Measurements from ENCODE around the gene ZRSR2.

The ZRSR2 gene

GRCh38 chrX:15856636-15857035 lies 66.4 kb downstream of the ZRSR2 start:
- H3K4me3 ChIP-seq (ENCODE audit: low read depth, low read length) = no peak overlapping the region
- DNase-seq (ENCODE audit: low read depth) = no peak

GRCh38 chrX:15858051-15858450 lies 67.8 kb downstream of the ZRSR2 start:
- no peak overlapping the region for H3K4me3 ChIP-seq (ENCODE audit: low read depth, low read length)
- DNase-seq (ENCODE audit: low read depth) = no peak
- no peak for TF ChIP-seq CTCF (IDR thresholded peaks at IDR 0.05; ENCODE audit: control insufficient read depth, extremely low read depth, insufficient read depth)

More at GRCh38 chrX:15856636-15857035, 66.4 kb downstream of the ZRSR2 start:
- TF ChIP-seq CTCF (IDR thresholded peaks at IDR 0.05; ENCODE audit: control insufficient read depth, extremely low read depth, insufficient read depth) = no peak

GRCh38 chrX:15860921-15861320 lies 70.6 kb downstream of the ZRSR2 start:
- no peak for TF ChIP-seq CTCF (IDR thresholded peaks at IDR 0.05; ENCODE audit: control insufficient read depth, extremely low read depth, insufficient read depth)
- DNase-seq (ENCODE audit: low read depth) = no peak
- no peak overlapping the region for H3K4me3 ChIP-seq (ENCODE audit: low read depth, low read length)

- H3K4me3 ChIP-seq (ENCODE audit: low read depth, low read length) = no peak overlapping the region
- TF ChIP-seq CTCF (IDR thresholded peaks at IDR 0.05; ENCODE audit: control insufficient read depth, extremely low read depth, insufficient read depth) = no peak
- DNase-seq (ENCODE audit: low read depth) = no peak
Observed at GRCh38 chrX:15864023-15864422, 73.7 kb downstream of the ZRSR2 start.

GRCh38 chrX:15864629-15865028 lies 74.3 kb downstream of the ZRSR2 start:
- no peak overlapping the region for H3K4me3 ChIP-seq (ENCODE audit: low read depth, low read length)
- TF ChIP-seq CTCF (IDR thresholded peaks at IDR 0.05; ENCODE audit: control insufficient read depth, extremely low read depth, insufficient read depth) = no peak
- DNase-seq (ENCODE audit: low read depth) = no peak

GRCh38 chrX:15866147-15866546 lies 75.9 kb downstream of the ZRSR2 start:
- TF ChIP-seq CTCF (IDR thresholded peaks at IDR 0.05; ENCODE audit: control insufficient read depth, extremely low read depth, insufficient read depth) = no peak
- H3K4me3 ChIP-seq (ENCODE audit: low read depth, low read length) = no peak overlapping the region
- no peak for DNase-seq (ENCODE audit: low read depth)

GRCh38 chrX:15869695-15870094 lies 79.4 kb downstream of the ZRSR2 start:
- no peak for TF ChIP-seq CTCF (IDR thresholded peaks at IDR 0.05; ENCODE audit: control insufficient read depth, extremely low read depth, insufficient read depth)
- DNase-seq (ENCODE audit: low read depth) = no peak
- H3K4me3 ChIP-seq (ENCODE audit: low read depth, low read length) = no peak overlapping the region

All from LNCaP clone FGC (cell line).